Neural cell (in vitro differentiated cells): Measurements from ENCODE around the gene PGM1. TPM values are rescaled to one million over a fixed set of nuclear protein-coding genes. Genes with fewer than 3 reads are reported as not detected.

Experiments used
- H2AFZ ChIP-seq: fragments of 200-600, 300-800 bp; sonication (generic), shearing (Covaris generic); 2 replicates; pipeline ENCODE4 v1.6.0; 2014; ENCODE audit warnings: low read depth, mild to moderate bottlenecking, antibody characterized with exemption, low read length, moderate library complexity
- H3F3A ChIP-seq: fragments of 200-600 bp; shearing (Covaris generic); 2 replicates; pipeline ENCODE4 v1.6.1; 2016; ENCODE audit warnings: mild to moderate bottlenecking, moderate library complexity, mixed read lengths, antibody characterized with exemption, low read length; ENCODE audit not compliant: insufficient read depth, poor library complexity, severe bottlenecking
- H3K27ac ChIP-seq: fragments of 200-600, 300-800 bp; sonication (generic), shearing (Covaris generic); 2 replicates; pipeline ENCODE4 v1.5.1; 2014; ENCODE audit warnings: mild to moderate bottlenecking, low read length, moderate library complexity
- H3K27me3 ChIP-seq: fragments of 300-800, 200-600 bp; sonication (generic), shearing (Covaris generic); 2 replicates; pipeline ENCODE4 v1.6.0; 2014; ENCODE audit warnings: mild to moderate bottlenecking, low read depth, low read length, moderate library complexity; ENCODE audit not compliant: insufficient read depth
- H3K36me3 ChIP-seq: fragments of 300-800, 200-600 bp; sonication (generic), shearing (Covaris generic); 2 replicates; pipeline ENCODE4 v1.5.1; 2014; ENCODE audit warnings: mild to moderate bottlenecking, antibody characterized with exemption, low read length, moderate library complexity; ENCODE audit not compliant: insufficient read depth
- H3K4me2 ChIP-seq: fragments of 300-800, 200-600 bp; sonication (generic), shearing (Covaris generic); 2 replicates; pipeline ENCODE4 v1.6.0; 2014; ENCODE audit warnings: mild to moderate bottlenecking, low read length
- H3K4me3 ChIP-seq: fragments of 300-800, 200-600 bp; sonication (generic), shearing (Covaris generic); 2 replicates; pipeline ENCODE4 v1.5.1; 2014; ENCODE audit warnings: mild to moderate bottlenecking, low read length, moderate library complexity
- H3K79me2 ChIP-seq: fragments of 200-600 bp; shearing (Covaris generic); replicated peaks from 2 replicates; pipeline ENCODE4 v1.6.0; 2014; ENCODE audit warnings: mild to moderate bottlenecking, low read length, moderate library complexity; ENCODE audit not compliant: insufficient read depth
- H3K9ac ChIP-seq: fragments of 300-800, 200-600 bp; sonication (generic), shearing (Covaris generic); 2 replicates; pipeline ENCODE4 v1.6.1; 2016; ENCODE audit warnings: mild to moderate bottlenecking, low read length, mixed read lengths
- H3K9me2 ChIP-seq: fragments of 200-600 bp; shearing (Covaris generic); 2 replicates; pipeline ENCODE4 v1.6.1; 2016; ENCODE audit warnings: mild to moderate bottlenecking, low read length, mixed read lengths; ENCODE audit not compliant: insufficient read depth
- H3K9me3 ChIP-seq: fragments of 200-600, 300-800 bp; sonication (generic), shearing (Covaris generic); 2 replicates; pipeline ENCODE4 v1.6.1; 2016; ENCODE audit warnings: mild to moderate bottlenecking, mixed run types, low read length, moderate library complexity, mixed read lengths
- H4K20me1 ChIP-seq: fragments of 200-600 bp; shearing (Covaris generic); 2 replicates; pipeline ENCODE4 v1.6.1; 2016; ENCODE audit warnings: mild to moderate bottlenecking, mixed run types; ENCODE audit not compliant: insufficient read depth
- CTCF ChIP-seq: fragments of 450-650 bp; IDR thresholded peaks from 2 replicates; pipeline ENCODE4 v1.5.1; 2014; ENCODE audit warnings: antibody characterized with exemption, mild to moderate bottlenecking, moderate library complexity; ENCODE audit not compliant: poor library complexity, severe bottlenecking
- EP300 ChIP-seq: fragments of 450-650 bp; conservative IDR thresholded peaks from 2 replicates; pipeline ENCODE4 v1.6.1; 2014; ENCODE audit warnings: antibody characterized with exemption, mild to moderate bottlenecking, moderate library complexity; ENCODE audit not compliant: poor library complexity, severe bottlenecking
- EZH2 ChIP-seq: fragments of 200-600, 300-800 bp; shearing (Covaris generic), sonication (generic); IDR thresholded peaks from 2 replicates; pipeline ENCODE4 v1.6.1; 2014; ENCODE audit warnings: antibody characterized with exemption, low read length, borderline replicate concordance, mild to moderate bottlenecking; ENCODE audit not compliant: insufficient read depth, poor library complexity, severe bottlenecking
- MXI1 ChIP-seq: fragments of 450-650 bp; conservative IDR thresholded peaks from 2 replicates; pipeline ENCODE4 v1.6.1; 2014; ENCODE audit warnings: antibody characterized with exemption, mild to moderate bottlenecking; ENCODE audit not compliant: poor library complexity, severe bottlenecking
- POLR2AphosphoS5 ChIP-seq: IDR thresholded peaks from 2 replicates; pipeline ENCODE4 v1.6.1; 2012
- RAD21 ChIP-seq: fragments of 450-650 bp; conservative IDR thresholded peaks from 2 replicates; pipeline ENCODE4 v1.6.1; 2014; ENCODE audit warnings: antibody characterized with exemption, mild to moderate bottlenecking, moderate library complexity
- SMC3 ChIP-seq: fragments of 450-650 bp; conservative IDR thresholded peaks from 2 replicates; pipeline ENCODE4 v1.6.1; 2014; ENCODE audit warnings: antibody characterized with exemption, mild to moderate bottlenecking, moderate library complexity; ENCODE audit not compliant: poor library complexity
- TAF1 ChIP-seq: IDR thresholded peaks from 2 replicates; pipeline ENCODE4 v1.6.1; 2012; ENCODE audit warnings: low read depth
- polyA plus RNA-seq: library from polyadenylated mRNA; depleted of rRNA; stranded (reverse); fragments of >200 nt; gene quantifications from 2 replicates; pipeline ENCODE4 v1.2.3, GENCODE V29; 2014
- TF ChIP-seq, protein P1 (sequence below): IDR thresholded peaks from 2 replicates; pipeline ENCODE4 v1.6.1; 2012; ENCODE audit warnings: borderline replicate concordance

Gene PGM1
- polyA plus RNA-seq, 1 donor from 2014 or later: 2.9 TPM

DNA sequence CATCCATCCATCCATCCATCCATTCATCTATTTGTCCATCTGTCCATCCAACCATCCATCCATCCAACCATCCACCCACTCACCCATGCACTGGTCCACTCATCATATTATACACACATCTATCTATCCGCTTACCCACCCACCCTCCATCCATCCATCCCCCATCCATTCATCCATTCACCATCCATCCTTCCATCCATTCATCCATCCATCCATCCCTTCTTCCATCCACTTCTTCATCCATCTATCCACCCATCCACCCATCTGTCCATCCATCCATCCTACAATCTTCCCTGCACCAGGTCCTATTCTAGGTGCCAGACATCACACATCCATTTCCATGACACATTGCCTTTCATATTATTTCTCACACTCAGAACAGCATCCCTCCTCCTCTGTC, 93.5 kb downstream of the PGM1 start:
- H2AFZ ChIP-seq: no peak overlapping the region
- TF ChIP-seq POLR2AphosphoS5 (no peak), EP300 (no peak), MXI1 (no peak), TAF1 (no peak), EZH2 (no peak), SMC3 (no peak), CTCF (no peak), RAD21 (no peak)
- TF ChIP-seq, protein P1, sequence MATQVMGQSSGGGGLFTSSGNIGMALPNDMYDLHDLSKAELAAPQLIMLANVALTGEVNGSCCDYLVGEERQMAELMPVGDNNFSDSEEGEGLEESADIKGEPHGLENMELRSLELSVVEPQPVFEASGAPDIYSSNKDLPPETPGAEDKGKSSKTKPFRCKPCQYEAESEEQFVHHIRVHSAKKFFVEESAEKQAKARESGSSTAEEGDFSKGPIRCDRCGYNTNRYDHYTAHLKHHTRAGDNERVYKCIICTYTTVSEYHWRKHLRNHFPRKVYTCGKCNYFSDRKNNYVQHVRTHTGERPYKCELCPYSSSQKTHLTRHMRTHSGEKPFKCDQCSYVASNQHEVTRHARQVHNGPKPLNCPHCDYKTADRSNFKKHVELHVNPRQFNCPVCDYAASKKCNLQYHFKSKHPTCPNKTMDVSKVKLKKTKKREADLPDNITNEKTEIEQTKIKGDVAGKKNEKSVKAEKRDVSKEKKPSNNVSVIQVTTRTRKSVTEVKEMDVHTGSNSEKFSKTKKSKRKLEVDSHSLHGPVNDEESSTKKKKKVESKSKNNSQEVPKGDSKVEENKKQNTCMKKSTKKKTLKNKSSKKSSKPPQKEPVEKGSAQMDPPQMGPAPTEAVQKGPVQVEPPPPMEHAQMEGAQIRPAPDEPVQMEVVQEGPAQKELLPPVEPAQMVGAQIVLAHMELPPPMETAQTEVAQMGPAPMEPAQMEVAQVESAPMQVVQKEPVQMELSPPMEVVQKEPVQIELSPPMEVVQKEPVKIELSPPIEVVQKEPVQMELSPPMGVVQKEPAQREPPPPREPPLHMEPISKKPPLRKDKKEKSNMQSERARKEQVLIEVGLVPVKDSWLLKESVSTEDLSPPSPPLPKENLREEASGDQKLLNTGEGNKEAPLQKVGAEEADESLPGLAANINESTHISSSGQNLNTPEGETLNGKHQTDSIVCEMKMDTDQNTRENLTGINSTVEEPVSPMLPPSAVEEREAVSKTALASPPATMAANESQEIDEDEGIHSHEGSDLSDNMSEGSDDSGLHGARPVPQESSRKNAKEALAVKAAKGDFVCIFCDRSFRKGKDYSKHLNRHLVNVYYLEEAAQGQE: no peak
- H3K27me3 ChIP-seq: no peaks in the 10 kb centered on the region
- H3K27ac ChIP-seq: no peak overlapping the region
- H3K9me3 ChIP-seq: no peaks in the 10 kb centered on the region
- no peaks in the 10 kb centered on the region for H3K9me2 ChIP-seq
- no peak overlapping the region for H3K9ac ChIP-seq
- no peaks in the 10 kb centered on the region for H3F3A ChIP-seq
- H4K20me1 ChIP-seq: no peaks in the 10 kb centered on the region
- no peak overlapping the region for H3K4me3 ChIP-seq
- H3K79me2 ChIP-seq: no peaks in the 10 kb centered on the region
- H3K36me3 ChIP-seq: no peaks in the 10 kb centered on the region
- H3K4me2 ChIP-seq: no peak overlapping the region

DNA sequence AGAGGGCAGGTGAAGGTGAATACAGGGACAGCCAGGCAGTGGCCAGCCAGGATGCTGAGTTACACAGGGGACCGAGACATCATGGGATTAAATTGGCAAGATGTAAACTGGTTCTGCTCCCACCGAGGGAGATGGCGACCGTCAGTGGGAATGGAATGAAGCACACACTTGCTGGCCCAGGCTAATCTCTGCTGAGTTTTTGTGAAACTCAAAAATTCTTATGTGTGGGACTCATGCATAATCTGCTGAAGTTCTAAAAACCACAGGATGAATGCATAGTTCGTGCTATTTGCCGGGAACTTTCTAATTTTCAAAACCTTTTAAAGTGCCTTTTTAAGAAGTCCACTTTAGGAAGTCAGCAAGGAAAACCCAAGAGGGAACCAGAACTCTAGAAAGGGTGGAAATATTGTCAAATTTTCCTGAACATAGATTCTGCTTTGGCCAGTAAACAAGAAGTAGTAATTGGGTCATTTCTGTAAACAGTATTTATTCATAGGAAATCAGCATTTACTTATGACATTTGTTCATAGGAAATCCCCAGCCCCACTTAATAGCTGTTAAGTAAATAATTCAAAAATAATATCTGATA, 95.2 kb downstream of the PGM1 start:
- no peak overlapping the region for H2AFZ ChIP-seq
- TF ChIP-seq RAD21 (no peak), SMC3 (no peak), POLR2AphosphoS5 (no peak), EZH2 (no peak)
- no peaks in the 10 kb centered on the region for H4K20me1 ChIP-seq
- H3K9me3 ChIP-seq: no peaks in the 10 kb centered on the region
- H3F3A ChIP-seq: no peaks in the 10 kb centered on the region
- no peaks in the 10 kb centered on the region for H3K79me2 ChIP-seq
- H3K9ac ChIP-seq: no peak overlapping the region
- H3K27me3 ChIP-seq: no peaks in the 10 kb centered on the region
- no peak overlapping the region for H3K4me2 ChIP-seq
- no peak overlapping the region for H3K4me3 ChIP-seq
- no peak overlapping the region for H3K27ac ChIP-seq
- H3K36me3 ChIP-seq: no peaks in the 10 kb centered on the region
- no peaks in the 10 kb centered on the region for H3K9me2 ChIP-seq
